Activated T-helper 17 cell treated with anti-CD3 and anti-CD28 coated beads, Interleukin-2, amount 50 U/mL, for 72 hours (primary cell): ENCODE measurements around the gene DEF6. TPM values are rescaled to one million over a fixed set of nuclear protein-coding genes. Genes with fewer than 3 reads are reported as not detected.
"Not testable (repeated sequence)": the region's sequence is repeated elsewhere in the genome, so short reads cannot be mapped to it uniquely, and the experiment has no call there.

Experiments used
- ATAC-seq: fragments of 150-1000 bp; cut with Tn5 transposase; replicated peaks from 2 replicates; pipeline ENCODE4 v1.10.0; 2021; ENCODE audit warnings: mild to moderate bottlenecking, moderate library complexity
- H3K27ac Mint-ChIP-seq: one replicate; pipeline ENCODE4 v1.8.0; 2022; ENCODE audit warnings: mixed read lengths
- H3K27me3 Mint-ChIP-seq: one replicate; pipeline ENCODE4 v1.8.0; 2022; ENCODE audit warnings: mixed read lengths
- H3K36me3 Mint-ChIP-seq: one replicate; pipeline ENCODE4 v1.8.0; 2022; ENCODE audit warnings: low read depth, mild to moderate bottlenecking, mixed read lengths
- H3K4me1 Mint-ChIP-seq: one replicate; pipeline ENCODE4 v1.8.0; 2022; ENCODE audit warnings: mixed read lengths
- H3K4me3 Mint-ChIP-seq: one replicate; pipeline ENCODE4 v1.8.0; 2022; ENCODE audit warnings: mild to moderate bottlenecking, mixed read lengths
- H3K9me3 Mint-ChIP-seq: one replicate; pipeline ENCODE4 v1.8.0; 2022; ENCODE audit warnings: mixed read lengths
- total RNA-seq, 2 donors: library from RNA; stranded (reverse); gene quantifications; one replicate each; pipeline ENCODE4 v1.2.3, GENCODE V29; 2022

Gene DEF6
- total RNA-seq, 2 donors from 2014 or later = 117 to 133 TPM

DNA sequence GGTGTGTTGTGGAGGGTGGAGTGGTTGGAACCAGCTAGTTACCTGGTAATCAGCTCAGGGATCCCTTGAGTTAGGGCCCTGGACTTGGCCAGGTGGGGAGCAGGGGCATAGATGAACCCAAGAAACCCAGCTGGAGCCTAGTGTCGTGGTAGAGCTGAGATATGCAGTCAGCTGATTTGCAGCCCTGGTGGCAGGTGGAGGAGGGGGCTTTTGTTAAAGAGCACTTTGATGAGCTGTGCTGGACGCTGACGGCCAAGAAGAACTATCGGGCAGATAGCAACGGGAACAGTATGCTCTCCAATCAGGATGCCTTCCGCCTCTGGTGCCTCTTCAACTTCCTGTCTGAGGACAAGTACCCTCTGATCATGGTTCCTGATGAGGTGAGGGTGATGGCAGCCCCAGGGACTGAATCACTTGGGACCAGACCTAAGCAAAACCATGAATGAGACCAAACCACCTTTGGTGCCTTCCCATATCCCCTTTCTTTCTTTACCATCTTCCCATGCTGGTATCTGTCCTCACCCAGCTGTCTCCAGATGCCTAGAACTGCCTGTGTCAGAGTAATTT is 12.7 kb downstream of the DEF6 start:
- Mint-ChIP-seq H3K9me3 (no peaks in the 10 kb centered on the region), H3K27ac (peak overlapping the region; percentile 91), H3K27me3 (no peaks in the 10 kb centered on the region), H3K4me1 (peaks cover 63% of the 10 kb centered on the region), H3K36me3 (peaks cover 93% of the 10 kb centered on the region), H3K4me3 (peak overlapping the region; percentile 76)
- peak; percentile 79 for ATAC-seq

DNA sequence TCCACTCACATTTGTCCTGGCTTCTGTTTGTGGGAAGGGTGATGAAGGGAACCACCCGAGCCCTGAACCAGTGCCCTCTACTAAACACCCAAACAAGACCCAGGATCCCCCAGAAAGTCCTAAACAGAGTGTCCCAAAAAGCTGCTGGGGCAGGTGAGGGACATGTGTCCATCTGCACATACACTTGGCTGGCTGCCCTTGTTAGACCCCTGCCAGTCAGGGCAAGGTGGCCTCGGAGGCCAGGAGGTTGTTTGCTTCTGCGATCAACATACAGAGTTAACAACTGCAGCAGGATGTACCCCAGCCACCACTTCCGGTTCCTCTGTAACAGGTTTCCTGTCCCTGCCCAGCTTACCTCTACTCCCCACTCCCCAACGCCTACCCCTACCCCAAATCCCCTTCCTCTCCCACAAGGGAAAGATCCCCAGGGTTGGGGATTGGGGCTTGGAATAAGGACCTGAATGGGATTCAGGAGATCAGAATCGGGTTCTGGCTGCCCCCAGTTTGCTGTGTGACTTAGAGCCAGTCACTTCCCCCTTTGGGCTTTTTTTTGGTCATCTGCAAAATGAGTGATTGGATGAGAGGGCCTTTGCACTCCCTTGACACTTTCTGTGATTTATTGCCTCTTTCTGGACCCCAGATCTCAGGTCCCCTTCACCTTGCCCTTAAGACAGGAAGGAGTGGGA is 13.9 kb downstream of the DEF6 start:
- Mint-ChIP-seq H3K4me1 (peaks cover 66% of the 10 kb centered on the region), H3K27me3 (no peaks in the 10 kb centered on the region), H3K27ac (peak overlapping the region; percentile 91), H3K9me3 (no peaks in the 10 kb centered on the region), H3K4me3 (peak overlapping the region; percentile 76), H3K36me3 (peaks cover 99% of the 10 kb centered on the region)
- ATAC-seq = peak; percentile 63

DNA sequence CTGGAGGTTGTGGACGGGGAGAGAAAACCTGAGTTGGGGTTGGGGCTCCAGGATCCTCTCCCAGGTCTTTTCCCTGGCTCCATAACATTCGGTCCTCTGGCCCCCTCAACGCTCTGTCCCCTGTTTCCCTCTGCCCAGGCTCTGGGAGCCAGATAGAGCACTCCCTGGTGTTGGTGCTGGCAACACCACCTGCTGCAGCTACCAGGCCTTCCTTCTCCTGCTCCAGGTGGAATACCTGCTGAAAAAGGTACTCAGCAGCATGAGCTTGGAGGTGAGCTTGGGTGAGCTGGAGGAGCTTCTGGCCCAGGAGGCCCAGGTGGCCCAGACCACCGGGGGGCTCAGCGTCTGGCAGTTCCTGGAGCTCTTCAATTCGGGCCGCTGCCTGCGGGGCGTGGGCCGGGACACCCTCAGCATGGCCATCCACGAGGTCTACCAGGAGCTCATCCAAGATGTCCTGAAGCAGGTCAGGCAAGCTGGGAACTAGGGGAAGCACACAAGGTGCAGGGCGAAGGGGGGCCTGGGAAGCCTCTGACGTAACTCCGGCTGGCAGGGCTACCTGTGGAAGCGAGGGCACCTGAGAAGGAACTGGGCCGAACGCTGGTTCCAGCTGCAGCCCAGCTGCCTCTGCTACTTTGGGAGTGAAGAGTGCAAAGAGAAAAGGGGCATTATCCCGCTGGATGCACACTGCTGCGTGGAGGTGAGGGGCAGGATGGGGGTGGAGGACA is 14.6 kb downstream of the DEF6 start:
- H3K27ac Mint-ChIP-seq = peak overlapping the region; percentile 91
- no peak for ATAC-seq
- peaks cover 64% of the 10 kb centered on the region for H3K4me1 Mint-ChIP-seq
- H3K9me3 Mint-ChIP-seq = no peaks in the 10 kb centered on the region
- peaks cover 99% of the 10 kb centered on the region for H3K36me3 Mint-ChIP-seq
- H3K4me3 Mint-ChIP-seq = peak overlapping the region; percentile 76
- no peaks in the 10 kb centered on the region for H3K27me3 Mint-ChIP-seq

- Mint-ChIP-seq H3K4me3 (peak overlapping the region; percentile 76), H3K36me3 (peaks cover 99% of the 10 kb centered on the region), H3K9me3 (no peaks in the 10 kb centered on the region), H3K27ac (peak overlapping the region; percentile 91), H3K27me3 (no peaks in the 10 kb centered on the region), H3K4me1 (peaks cover 61% of the 10 kb centered on the region)
- peak; percentile 16 for ATAC-seq
Measured at GRCh38 chr6:35312807-35313206, 15.2 kb downstream of the DEF6 start.

- Mint-ChIP-seq H3K9me3 (no peaks in the 10 kb centered on the region), H3K4me1 (peaks cover 34% of the 10 kb centered on the region), H3K27ac (peak overlapping the region; percentile 33), H3K4me3 (no peak overlapping the region), H3K36me3 (peaks cover 98% of the 10 kb centered on the region), H3K27me3 (no peaks in the 10 kb centered on the region)
- no peak for ATAC-seq
Measured at GRCh38 chr6:35317483-35318195, 20.0 kb downstream of the DEF6 start.

DNA sequence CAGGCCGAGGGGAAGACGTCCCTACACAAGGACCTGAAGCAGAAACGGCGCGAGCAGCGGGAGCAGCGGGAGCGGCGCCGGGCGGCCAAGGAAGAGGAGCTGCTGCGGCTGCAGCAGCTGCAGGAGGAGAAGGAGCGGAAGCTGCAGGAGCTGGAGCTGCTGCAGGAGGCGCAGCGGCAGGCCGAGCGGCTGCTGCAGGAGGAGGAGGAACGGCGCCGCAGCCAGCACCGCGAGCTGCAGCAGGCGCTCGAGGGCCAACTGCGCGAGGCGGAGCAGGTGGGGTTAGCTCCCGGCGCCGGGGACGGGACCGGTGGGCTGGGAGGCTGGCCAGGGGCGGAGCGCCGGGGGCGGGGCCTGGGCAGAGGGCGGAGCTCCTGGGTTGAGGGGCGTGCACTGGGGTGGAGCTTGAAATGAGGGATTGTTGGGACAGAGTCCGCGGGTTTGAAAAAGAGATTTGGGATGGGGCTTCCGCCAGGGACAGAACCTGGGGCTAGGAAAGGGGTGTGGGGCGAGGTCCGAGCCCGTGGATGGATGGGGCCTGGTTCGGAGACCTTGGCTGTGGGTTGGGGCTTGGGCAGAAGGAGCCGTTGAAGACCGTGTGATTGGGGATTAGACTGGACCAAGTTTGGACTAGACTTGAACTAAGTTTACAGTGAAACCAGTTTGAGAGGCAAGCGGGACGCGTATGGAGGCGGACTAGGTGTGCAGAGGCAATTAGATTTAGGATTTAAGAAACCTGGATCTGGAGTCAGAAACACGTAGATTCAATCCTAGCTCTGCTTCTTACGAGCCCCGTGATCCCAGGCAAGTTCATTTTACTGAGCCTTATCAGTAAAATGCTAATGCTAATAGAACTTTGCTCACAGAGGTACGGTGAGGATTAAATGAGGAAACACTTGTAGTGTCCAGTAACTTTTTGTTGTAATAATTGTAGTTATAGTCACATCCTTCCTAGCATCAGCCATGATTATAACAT is 20.9 kb downstream of the DEF6 start:
- Mint-ChIP-seq H3K27me3 (no peaks in the 10 kb centered on the region), H3K36me3 (peaks cover 98% of the 10 kb centered on the region), H3K4me1 (peaks cover 26% of the 10 kb centered on the region), H3K27ac (peak overlapping the region; percentile 33), H3K9me3 (no peaks in the 10 kb centered on the region), H3K4me3 (no peak overlapping the region)
- no peak for ATAC-seq

DNA sequence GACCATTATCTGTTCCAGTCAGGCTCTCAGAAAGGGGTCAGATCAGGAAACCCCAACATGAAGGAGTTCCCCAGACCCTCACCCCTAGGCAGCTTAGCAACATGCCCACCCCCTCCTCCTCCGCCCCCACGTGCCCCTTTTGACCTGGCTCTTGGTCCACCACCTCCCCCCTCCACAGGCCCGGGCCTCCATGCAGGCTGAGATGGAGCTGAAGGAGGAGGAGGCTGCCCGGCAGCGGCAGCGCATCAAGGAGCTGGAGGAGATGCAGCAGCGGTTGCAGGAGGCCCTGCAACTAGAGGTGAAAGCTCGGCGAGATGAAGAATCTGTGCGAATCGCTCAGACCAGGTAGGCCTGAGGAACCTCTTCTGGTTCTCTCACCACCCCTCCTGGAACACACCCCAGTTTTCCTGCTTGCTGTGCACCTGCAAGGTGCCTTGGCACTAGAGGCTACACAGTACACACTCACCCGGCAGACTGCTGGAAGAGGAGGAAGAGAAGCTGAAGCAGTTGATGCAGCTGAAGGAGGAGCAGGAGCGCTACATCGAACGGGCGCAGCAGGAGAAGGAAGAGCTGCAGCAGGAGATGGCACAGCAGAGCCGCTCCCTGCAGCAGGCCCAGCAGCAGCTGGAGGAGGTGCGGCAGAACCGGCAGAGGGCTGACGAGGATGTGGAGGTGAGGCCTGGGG is 21.9 kb downstream of the DEF6 start:
- peaks cover 94% of the 10 kb centered on the region for H3K36me3 Mint-ChIP-seq

GRCh38 chr6:35320031-35320410 is 22.4 kb downstream of the DEF6 start:
- Mint-ChIP-seq H3K27ac (peak overlapping the region; percentile 58), H3K27me3 (no peaks in the 10 kb centered on the region), H3K9me3 (no peaks in the 10 kb centered on the region), H3K36me3 (peaks cover 94% of the 10 kb centered on the region), H3K4me3 (no peak overlapping the region), H3K4me1 (peaks cover 13% of the 10 kb centered on the region)
- ATAC-seq = no peak

More for the DNA sequence above, 21.9 kb downstream of the DEF6 start:
- no peak overlapping the region for H3K4me3 Mint-ChIP-seq
- ATAC-seq = no peak
- H3K27me3 Mint-ChIP-seq = no peaks in the 10 kb centered on the region
- peak overlapping the region; percentile 58 for H3K27ac Mint-ChIP-seq
- peaks cover 19% of the 10 kb centered on the region for H3K4me1 Mint-ChIP-seq
- H3K9me3 Mint-ChIP-seq = no peaks in the 10 kb centered on the region

- Mint-ChIP-seq H3K4me1 (peaks cover 13% of the 10 kb centered on the region), H3K9me3 (no peaks in the 10 kb centered on the region), H3K27me3 (no peaks in the 10 kb centered on the region), H3K27ac (peak overlapping the region; percentile 58), H3K4me3 (no peak overlapping the region), H3K36me3 (peaks cover 89% of the 10 kb centered on the region)
- ATAC-seq = no peak
Measured at GRCh38 chr6:35321091-35321490, 23.5 kb downstream of the DEF6 start.

- Mint-ChIP-seq H3K4me3 (peak overlapping the region; percentile 62), H3K27me3 (no peaks in the 10 kb centered on the region), H3K9me3 (no peaks in the 10 kb centered on the region), H3K27ac (peak overlapping the region; percentile 92), H3K36me3 (peaks cover 43% of the 10 kb centered on the region), H3K4me1 (peaks cover 20% of the 10 kb centered on the region)
- peak; percentile 88 for ATAC-seq
Measured at GRCh38 chr6:35327349-35328027, 29.9 kb downstream of the DEF6 start.

- Mint-ChIP-seq H3K36me3 (peaks cover 35% of the 10 kb centered on the region), H3K27ac (peak overlapping the region; percentile 92), H3K4me1 (peaks cover 22% of the 10 kb centered on the region), H3K4me3 (peak overlapping the region; percentile 62), H3K9me3 (no peaks in the 10 kb centered on the region), H3K27me3 (no peaks in the 10 kb centered on the region)
- peak; percentile 47 for ATAC-seq
Measured at GRCh38 chr6:35328108-35328723, 30.6 kb downstream of the DEF6 start.

- not testable (repeated sequence) for H3K27me3 Mint-ChIP-seq, H3K4me3 Mint-ChIP-seq, H3K9me3 Mint-ChIP-seq, ATAC-seq, H3K27ac Mint-ChIP-seq
- Mint-ChIP-seq H3K4me1 (peaks cover 22% of the 10 kb centered on the region), H3K36me3 (peaks cover 29% of the 10 kb centered on the region)
Measured at GRCh38 chr6:35328965-35329364, 31.3 kb downstream of the DEF6 start.
